Endothelial cell of umbilical vein (primary cell): Measurements from ENCODE around the gene FZD10.

Source experiments
- CTCF ChIP-seq, 2 donors: IDR thresholded peaks; 1 replicate in 1 of 2; 2 replicates in 1 of 2; pipeline ENCODE4 v1.5.1; 2011; ENCODE audit warnings: low read length in 2 of 2, mild to moderate bottlenecking in 2 of 2, moderate library complexity in 2 of 2, control low read depth in 1 of 2, inconsistent platforms in 1 of 2, low read depth in 1 of 2; ENCODE audit not compliant: insufficient read depth in 1 of 2; ENCODE audit errors: extremely low read depth in 1 of 2
- EZH2 ChIP-seq: IDR thresholded peaks from 2 replicates; pipeline ENCODE4 v1.6.1; 2012; ENCODE audit warnings: borderline replicate concordance, low read depth, mild to moderate bottlenecking, moderate library complexity, low read length, inconsistent platforms; ENCODE audit not compliant: severe bottlenecking
- GATA2 ChIP-seq: IDR thresholded peaks from 2 replicates; pipeline ENCODE4 v1.7.0; 2011; ENCODE audit warnings: low read depth, mild to moderate bottlenecking, moderate library complexity, mixed read lengths, low read length; ENCODE audit not compliant: insufficient read length, insufficient read depth
- JUN ChIP-seq: IDR thresholded peaks from 2 replicates; pipeline ENCODE4 v1.6.1; 2011; ENCODE audit warnings: borderline replicate concordance, low read depth; ENCODE audit not compliant: insufficient read length, insufficient read depth
- MAX ChIP-seq: IDR thresholded peaks from 2 replicates; pipeline ENCODE4 v1.6.1; 2011; ENCODE audit not compliant: insufficient read depth, insufficient read length
- MYC ChIP-seq: IDR thresholded peaks from one replicate; pipeline ENCODE4 v1.6.1; 2011; ENCODE audit warnings: mild to moderate bottlenecking, low read depth, low read length
- POLR2A ChIP-seq: IDR thresholded peaks from 2 replicates; pipeline ENCODE4 v1.6.1; 2012; ENCODE audit warnings: low read depth, mild to moderate bottlenecking, control low read depth, low read length
- POLR2AphosphoS5 ChIP-seq: IDR thresholded peaks from 2 replicates; pipeline ENCODE4 v1.6.1; 2012; ENCODE audit warnings: low read depth, mild to moderate bottlenecking, control low read depth, low read length, moderate library complexity; ENCODE audit not compliant: insufficient read depth

- no peak for TF ChIP-seq POLR2A
- TF ChIP-seq CTCF (IDR thresholded peaks at IDR 0.05; ENCODE audit: extremely low read depth in 1 of 2, insufficient read depth in 1 of 2, low read depth in 1 of 2, low read length in 2 of 2): no peak
- TF ChIP-seq JUN: no peak
- no peak for TF ChIP-seq EZH2
- no peak for TF ChIP-seq MYC
- no peak for TF ChIP-seq MAX
- TF ChIP-seq GATA2: no peak
- TF ChIP-seq POLR2AphosphoS5: no peak
Measured at GRCh38 chr12:130212384-130212989, 50.2 kb downstream of the FZD10 start.
